Fibroblast of skin of abdomen (primary cell): ENCODE results near the gene DUSP2.
"Not testable (repeated sequence)": the region's sequence is repeated elsewhere in the genome, so short reads cannot be mapped to it uniquely, and the experiment has no call there.

Experiments used
- DNase-seq: peaks from one replicate; pipeline ENCODE4 v3.0.0-alpha.2; 2013

The DUSP2 gene

DNA sequence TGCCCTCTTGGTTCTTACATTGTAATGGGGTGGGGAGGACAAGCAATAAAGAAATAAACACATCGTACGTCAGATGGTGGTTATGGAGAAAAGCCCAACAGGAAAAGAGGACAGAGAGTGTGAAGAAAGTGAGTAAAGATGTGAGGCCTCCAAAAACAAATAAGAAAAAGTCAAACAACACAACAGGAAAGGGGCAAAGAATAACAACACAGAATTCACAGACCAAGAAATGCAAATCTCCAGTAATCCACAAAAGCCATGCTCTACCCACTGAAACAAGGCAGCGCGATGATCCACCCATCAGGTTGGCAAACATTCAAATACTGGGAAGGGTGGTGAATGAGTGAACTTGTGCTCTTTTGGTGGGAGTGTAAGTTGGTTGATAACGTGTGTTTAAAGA, 16.7 kb upstream of the DUSP2 start:
- DNase-seq, result no peak

DNA sequence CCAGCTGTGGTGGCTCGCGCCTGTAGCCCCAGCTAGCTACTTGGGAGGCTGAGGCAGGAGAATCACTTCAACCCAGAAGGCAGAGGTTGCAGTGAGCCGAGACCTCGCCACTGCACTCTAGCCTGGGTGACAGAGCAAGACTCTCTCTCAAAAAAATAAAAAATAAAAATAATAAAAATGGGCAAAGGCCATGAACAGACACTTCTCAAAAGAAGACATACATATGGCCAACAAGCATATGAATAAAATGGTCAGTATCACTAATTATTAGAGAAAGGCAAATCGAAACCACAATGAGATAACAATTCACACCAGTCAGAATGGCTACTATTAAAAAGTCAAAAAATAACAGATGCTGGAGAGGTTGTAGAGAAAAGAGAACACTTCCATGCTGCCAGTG, 15.1 kb upstream of the DUSP2 start:
- not testable (repeated sequence) for DNase-seq

- DNase-seq, result no peak
Observed at GRCh38 chr2:96159084-96159830, 14.0 kb upstream of the DUSP2 start.

DNA sequence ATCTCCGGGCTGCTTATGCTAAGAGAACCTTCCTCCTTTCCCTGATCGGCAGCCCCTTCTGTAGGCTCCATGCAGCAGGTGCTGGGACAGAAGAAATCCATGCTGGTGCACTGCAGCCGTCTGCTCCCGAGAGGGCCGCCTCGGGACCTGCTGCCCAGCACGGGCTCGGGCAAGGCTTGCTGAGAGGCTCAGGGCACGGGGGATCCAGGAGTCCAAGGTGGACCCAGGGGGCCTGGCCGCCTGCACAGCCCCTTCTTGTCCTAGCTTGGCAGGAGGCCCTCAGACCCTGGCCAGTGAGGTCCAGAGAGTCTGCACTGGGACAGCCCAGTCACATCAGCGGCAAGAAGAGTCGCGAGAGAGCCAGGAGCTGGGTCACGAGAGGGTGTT, 13.3 kb upstream of the DUSP2 start:
- DNase-seq, result no peak

- DNase-seq, result no peak
Observed at GRCh38 chr2:96157649-96158553, 12.7 kb upstream of the DUSP2 start.

- DNase-seq, result no peak
Observed at GRCh38 chr2:96156926-96157648, 11.8 kb upstream of the DUSP2 start.

DNA sequence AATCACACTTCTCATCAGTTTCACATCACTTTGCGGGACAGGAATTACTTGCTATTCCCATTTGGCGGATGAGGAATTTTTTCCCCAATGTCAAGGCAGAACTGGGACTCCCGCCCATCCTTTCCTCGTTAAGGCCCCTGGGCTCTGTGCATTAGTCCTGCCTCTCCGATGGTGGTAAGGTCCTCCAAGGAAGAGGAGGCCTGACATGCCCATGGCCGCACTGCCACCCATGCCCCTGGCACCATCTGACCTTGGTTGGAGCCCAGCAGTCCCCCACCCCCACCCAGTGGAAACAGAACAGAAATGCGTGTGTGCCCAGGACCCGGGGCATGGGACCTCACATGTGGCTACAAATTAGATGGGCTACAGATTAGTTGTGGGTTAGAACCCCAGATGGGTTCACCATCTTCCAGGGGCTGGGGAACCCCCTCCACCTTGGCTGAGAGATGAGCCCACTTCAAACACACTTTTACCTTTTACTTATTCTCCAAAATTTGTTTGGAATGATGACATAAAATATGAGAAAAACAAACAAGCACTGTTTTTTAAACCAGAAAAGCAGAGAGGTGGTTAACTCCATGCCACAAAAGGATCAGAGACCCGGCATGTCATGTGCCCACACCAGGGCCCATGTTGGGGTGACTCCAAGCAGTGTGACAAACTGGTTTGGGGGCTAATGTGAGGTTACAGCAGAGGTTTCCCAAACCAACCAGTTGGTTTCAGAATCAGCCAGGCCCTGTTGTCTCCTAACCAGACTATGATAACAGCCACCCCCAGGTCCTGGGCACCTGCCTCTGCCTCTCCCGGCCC, 11.0 kb upstream of the DUSP2 start:
- no peak for DNase-seq

GRCh38 chr2:96154506-96155380, 9.5 kb upstream of the DUSP2 start:
- no peak for DNase-seq

DNA sequence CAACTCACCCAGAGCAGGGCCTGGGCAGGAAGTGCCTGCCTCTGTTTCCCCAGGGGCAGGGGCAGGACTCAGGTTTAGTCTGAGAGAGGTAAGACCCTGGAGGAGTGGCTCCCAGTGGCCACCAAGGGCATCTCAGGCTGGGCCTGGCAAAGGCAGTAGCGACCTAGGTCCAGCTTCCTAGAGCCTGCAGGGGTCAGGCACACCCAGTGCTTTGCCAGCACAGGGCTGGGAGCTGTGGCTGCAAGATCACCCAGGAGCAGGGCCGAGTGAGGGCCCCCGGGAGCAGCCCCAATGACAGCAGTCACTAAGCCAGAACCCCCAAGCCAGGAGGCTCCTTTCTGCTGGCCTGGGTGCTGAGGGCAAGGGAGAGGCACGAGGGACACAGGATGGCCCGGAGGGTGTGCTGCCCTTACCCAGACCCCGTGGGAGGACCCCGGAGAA, 8.8 kb upstream of the DUSP2 start:
- no peak for DNase-seq

DNA sequence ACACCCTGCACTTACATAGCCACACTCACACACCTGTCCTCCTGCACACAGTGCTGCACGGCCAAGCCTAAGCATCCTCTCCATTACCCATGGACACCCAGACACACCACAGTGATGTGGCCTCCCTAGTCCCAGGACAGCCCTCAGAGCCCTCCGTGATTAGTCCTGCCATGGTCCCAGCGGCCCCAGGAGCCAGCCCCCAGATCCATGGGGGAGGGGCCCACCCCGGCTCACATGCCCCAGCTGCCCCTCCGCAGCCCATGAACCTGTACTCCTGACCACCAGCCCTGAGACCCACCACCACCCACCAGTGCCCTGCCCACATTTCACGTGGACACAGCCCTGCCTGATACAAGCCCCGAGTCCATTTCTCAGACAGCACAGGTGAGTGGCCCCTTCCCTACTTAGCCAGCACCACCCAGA, 8.1 kb upstream of the DUSP2 start:
- DNase-seq, result no peak

- no peak for DNase-seq
Observed at GRCh38 chr2:96152304-96153161, 7.3 kb upstream of the DUSP2 start.

DNA sequence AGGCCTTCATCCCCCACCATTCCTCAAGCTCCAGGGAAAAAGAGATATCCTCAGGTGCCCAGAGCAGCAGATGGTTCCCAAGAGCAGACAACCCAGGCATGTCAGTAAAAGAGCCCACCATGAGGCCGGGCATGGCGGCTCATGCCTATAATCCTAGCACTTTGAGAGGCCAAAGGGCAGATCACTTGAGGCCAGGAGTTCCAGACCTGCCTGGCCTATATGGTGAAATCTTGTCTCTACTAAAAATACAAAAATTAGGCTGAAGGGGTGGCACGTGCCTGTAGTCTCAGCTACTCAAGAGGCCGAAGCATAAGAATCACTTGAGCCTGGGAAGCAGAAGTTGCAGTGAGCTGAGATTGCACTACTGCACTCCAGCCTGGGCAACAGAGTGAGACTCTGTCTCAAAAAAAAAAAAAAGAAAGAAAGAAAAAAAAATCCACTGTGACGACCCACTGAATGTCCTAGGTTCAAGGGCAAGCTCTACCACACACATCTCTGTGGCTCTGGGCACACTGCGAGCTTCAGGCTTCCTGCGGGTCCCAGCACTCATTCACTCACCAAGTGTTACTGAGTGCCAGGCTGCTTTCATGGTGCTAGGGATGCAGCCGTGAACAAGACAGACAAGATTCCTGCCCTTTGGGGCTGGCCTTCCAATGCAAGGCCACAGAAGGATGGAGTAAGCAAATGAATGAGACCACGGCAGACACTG, 6.5 kb upstream of the DUSP2 start:
- no peak for DNase-seq

- DNase-seq, result no peak
Observed at GRCh38 chr2:96150791-96151594, 5.8 kb upstream of the DUSP2 start.

- no peak for DNase-seq
Observed at GRCh38 chr2:96150007-96150640, 4.9 kb upstream of the DUSP2 start.

GRCh38 chr2:96148410-96149217, 3.4 kb upstream of the DUSP2 start:
- peak; percentile 85 for DNase-seq

- DNase-seq, result no peak
Observed at GRCh38 chr2:96147593-96148201, 2.5 kb upstream of the DUSP2 start.
